Nephron (organoid): ENCODE results near the gene ERP44.

ENCODE experiments used
- H3K27ac Mint-ChIP-seq, 3 experiments: 2 replicates each; pipeline ENCODE4 v1.8.0; 2020; ENCODE audit warnings: mixed read lengths in 3 of 3, mild to moderate bottlenecking in 2 of 3, moderate library complexity in 1 of 3
- H3K27me3 Mint-ChIP-seq: 2 replicates; pipeline ENCODE4 v1.8.0; 2021; ENCODE audit warnings: low read depth, mild to moderate bottlenecking, moderate library complexity, mixed read lengths
- H3K36me3 Mint-ChIP-seq: 2 replicates; pipeline ENCODE4 v1.8.0; 2020; ENCODE audit warnings: low read depth, mixed read lengths
- H3K4me1 Mint-ChIP-seq: 2 replicates; pipeline ENCODE4 v1.8.0; 2020; ENCODE audit warnings: mixed read lengths
- H3K4me3 Mint-ChIP-seq, 3 experiments: 2 replicates each; pipeline ENCODE4 v1.8.0; 2020; ENCODE audit warnings: mild to moderate bottlenecking in 3 of 3, mixed read lengths in 3 of 3, moderate library complexity in 2 of 3
- H3K9me3 Mint-ChIP-seq: 2 replicates; pipeline ENCODE4 v1.8.0; 2020; ENCODE audit warnings: mixed read lengths
- TF ChIP-seq, protein P1 (sequence below), 3 experiments: fragments of 200-600 bp; sonication (generic); IDR thresholded peaks; one replicate each; pipeline ENCODE4 v1.5.0; 2021; ENCODE audit warnings: antibody characterized with exemption in 3 of 3; ENCODE audit not compliant: unreplicated experiment in 3 of 3

Gene ERP44

DNA sequence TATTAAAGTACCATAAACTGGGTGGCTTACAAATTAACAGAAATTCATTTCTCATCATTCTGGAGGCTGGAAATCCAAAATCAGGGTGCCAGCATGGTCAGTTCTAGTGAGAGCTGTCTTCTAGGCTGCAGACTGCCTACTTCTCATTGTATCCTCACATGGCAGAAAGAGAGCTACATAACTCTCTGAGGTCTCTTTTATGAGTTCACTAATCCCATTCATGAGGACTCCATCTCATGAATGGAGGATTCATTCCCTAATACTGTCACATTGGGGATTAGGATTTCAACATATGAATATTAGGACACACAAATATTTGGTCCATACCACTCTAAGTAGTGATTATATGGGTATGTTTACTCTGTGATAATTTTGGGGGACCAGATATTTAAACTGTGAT, 84.0 kb downstream of the ERP44 start:
- Mint-ChIP-seq H3K27ac (no peak overlapping the region), H3K9me3 (peaks cover 6% of the 10 kb centered on the region), H3K4me1 (no peaks in the 10 kb centered on the region), H3K36me3 (peaks cover 41% of the 10 kb centered on the region), H3K27me3 (no peaks in the 10 kb centered on the region), H3K4me3 (no peak overlapping the region)
- TF ChIP-seq, protein P1, sequence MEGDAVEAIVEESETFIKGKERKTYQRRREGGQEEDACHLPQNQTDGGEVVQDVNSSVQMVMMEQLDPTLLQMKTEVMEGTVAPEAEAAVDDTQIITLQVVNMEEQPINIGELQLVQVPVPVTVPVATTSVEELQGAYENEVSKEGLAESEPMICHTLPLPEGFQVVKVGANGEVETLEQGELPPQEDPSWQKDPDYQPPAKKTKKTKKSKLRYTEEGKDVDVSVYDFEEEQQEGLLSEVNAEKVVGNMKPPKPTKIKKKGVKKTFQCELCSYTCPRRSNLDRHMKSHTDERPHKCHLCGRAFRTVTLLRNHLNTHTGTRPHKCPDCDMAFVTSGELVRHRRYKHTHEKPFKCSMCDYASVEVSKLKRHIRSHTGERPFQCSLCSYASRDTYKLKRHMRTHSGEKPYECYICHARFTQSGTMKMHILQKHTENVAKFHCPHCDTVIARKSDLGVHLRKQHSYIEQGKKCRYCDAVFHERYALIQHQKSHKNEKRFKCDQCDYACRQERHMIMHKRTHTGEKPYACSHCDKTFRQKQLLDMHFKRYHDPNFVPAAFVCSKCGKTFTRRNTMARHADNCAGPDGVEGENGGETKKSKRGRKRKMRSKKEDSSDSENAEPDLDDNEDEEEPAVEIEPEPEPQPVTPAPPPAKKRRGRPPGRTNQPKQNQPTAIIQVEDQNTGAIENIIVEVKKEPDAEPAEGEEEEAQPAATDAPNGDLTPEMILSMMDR (IDR thresholded peaks at IDR 0.05; ENCODE audit: unreplicated experiment in 3 of 3): no peak

DNA sequence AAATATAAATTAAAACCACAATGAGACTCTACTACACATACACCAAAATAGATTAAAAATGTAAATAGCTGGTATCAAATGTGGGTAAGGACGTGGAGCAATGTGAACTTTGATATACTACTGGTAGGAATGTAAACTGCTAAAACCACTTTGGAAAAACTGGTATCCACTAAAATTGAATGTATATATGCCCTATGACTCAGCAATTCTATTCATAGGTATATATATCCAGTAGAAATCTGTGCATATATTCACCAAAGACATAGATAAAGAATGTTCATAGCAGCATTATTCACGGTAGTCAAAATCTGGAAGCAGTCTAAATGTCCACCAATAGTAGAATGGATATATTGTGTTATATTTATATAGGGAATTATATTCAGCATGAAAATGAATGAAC, 85.2 kb downstream of the ERP44 start:
- peaks cover 6% of the 10 kb centered on the region for H3K9me3 Mint-ChIP-seq
- H3K27ac Mint-ChIP-seq: no peak overlapping the region
- TF ChIP-seq, protein P1 (IDR thresholded peaks at IDR 0.05; ENCODE audit: unreplicated experiment in 3 of 3): no peak
- H3K36me3 Mint-ChIP-seq: peaks cover 34% of the 10 kb centered on the region
- H3K27me3 Mint-ChIP-seq: no peaks in the 10 kb centered on the region
- no peaks in the 10 kb centered on the region for H3K4me1 Mint-ChIP-seq
- no peak overlapping the region for H3K4me3 Mint-ChIP-seq

DNA sequence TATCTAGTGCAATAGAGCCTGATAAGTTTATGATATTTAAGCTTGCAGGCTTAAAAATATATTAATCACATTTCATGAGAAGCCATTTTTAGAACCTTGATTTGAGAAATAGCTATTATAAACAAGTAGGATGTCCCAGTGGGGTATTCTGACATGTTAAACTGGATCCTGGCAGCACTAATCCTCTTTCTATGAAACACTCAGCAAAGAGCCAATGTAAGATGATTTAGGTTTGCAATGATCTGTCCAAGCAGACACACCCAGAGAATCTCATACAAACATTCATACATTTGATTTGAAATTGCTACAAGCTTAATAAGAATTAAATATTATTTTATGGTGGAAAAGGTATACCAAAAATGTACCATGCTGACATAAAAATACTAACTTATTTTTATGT, 86.5 kb downstream of the ERP44 start:
- TF ChIP-seq, protein P1 (IDR thresholded peaks at IDR 0.05; ENCODE audit: unreplicated experiment in 3 of 3): no peak
- Mint-ChIP-seq H3K27me3 (no peaks in the 10 kb centered on the region), H3K4me1 (no peaks in the 10 kb centered on the region), H3K4me3 (no peak overlapping the region), H3K27ac (no peak overlapping the region), H3K9me3 (peaks cover 6% of the 10 kb centered on the region), H3K36me3 (peaks cover 33% of the 10 kb centered on the region)

DNA sequence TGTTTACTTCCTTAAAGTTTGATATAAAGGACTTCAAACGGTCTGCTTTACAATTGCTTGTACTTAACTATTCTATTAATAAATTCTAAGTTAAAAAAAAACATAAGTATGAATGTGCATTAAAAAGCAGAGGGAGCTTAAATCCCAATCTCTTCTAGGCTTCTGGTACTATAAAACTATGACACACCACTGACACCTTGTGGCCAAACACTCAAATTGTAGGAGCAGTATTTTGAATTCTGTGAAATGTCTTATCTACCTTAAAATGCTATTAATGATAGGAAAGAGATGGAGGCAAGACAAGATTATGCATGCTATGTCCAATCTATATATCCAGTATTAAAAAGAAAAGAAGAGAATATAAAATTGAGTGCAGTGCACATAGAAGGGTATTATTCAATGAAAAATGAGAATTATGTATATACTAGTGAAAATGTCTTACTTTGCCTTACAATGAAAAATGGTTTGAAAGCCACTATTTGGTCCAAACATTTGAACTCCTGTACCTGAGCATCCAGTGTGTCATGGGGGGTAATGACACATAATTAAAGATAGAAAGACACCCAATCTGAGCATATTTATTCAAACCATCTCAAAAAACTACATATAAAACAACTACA, 87.6 kb downstream of the ERP44 start:
- Mint-ChIP-seq H3K27ac (no peak overlapping the region), H3K4me3 (no peak overlapping the region), H3K4me1 (no peaks in the 10 kb centered on the region), H3K36me3 (peaks cover 40% of the 10 kb centered on the region), H3K27me3 (no peaks in the 10 kb centered on the region), H3K9me3 (peaks cover 6% of the 10 kb centered on the region)
- TF ChIP-seq, protein P1 (IDR thresholded peaks at IDR 0.05; ENCODE audit: unreplicated experiment in 3 of 3): peak; percentile 34 to 68 (median 52)

DNA sequence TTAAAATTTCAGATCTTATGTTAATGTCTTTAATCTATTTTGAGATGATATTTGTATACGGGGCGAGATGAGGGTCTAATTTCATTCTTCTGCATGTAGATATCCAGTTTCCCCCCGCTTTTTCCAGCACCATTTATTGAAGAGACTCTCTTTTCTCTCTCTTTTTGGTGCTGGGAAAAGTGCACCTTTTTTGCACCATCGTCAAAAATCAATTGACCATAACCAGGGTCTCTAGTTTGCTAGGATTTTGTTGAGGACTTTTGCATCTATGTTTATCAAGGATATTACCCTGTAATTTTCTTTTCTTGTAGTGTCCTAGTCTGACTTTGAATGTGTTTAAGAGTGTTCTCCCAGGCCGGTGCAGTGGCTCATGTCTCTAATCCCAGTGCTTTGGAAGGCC, 99.0 kb downstream of the ERP44 start:
- no peaks in the 10 kb centered on the region for H3K4me1 Mint-ChIP-seq
- peaks cover 90% of the 10 kb centered on the region for H3K36me3 Mint-ChIP-seq
- H3K9me3 Mint-ChIP-seq: peaks cover 49% of the 10 kb centered on the region
- TF ChIP-seq, protein P1 (IDR thresholded peaks at IDR 0.05; ENCODE audit: unreplicated experiment in 3 of 3): no peak
- H3K27ac Mint-ChIP-seq: no peak overlapping the region
- no peak overlapping the region for H3K4me3 Mint-ChIP-seq
- H3K27me3 Mint-ChIP-seq: no peaks in the 10 kb centered on the region

GRCh38 chr9:99998866-99999265, 99.9 kb downstream of the ERP44 start:
- Mint-ChIP-seq H3K4me3 (no peak overlapping the region), H3K9me3 (peaks cover 54% of the 10 kb centered on the region), H3K36me3 (peaks cover 94% of the 10 kb centered on the region), H3K4me1 (no peaks in the 10 kb centered on the region), H3K27me3 (no peaks in the 10 kb centered on the region), H3K27ac (no peak overlapping the region)
- TF ChIP-seq, protein P1 (IDR thresholded peaks at IDR 0.05; ENCODE audit: unreplicated experiment in 3 of 3): no peak
